CD4-positive, alpha-beta T cell (primary cell): ENCODE measurements around the gene TNS3. TPM values are rescaled to one million over a fixed set of nuclear protein-coding genes. Genes with fewer than 3 reads are reported as not detected.

Source experiments
- ATAC-seq: fragments of 200-7000 bp; cut with Tn5 transposase; one replicate; pipeline ENCODE4 v1.10.0; 2022; ENCODE audit warnings: mild to moderate bottlenecking; ENCODE audit not compliant: poor library complexity
- CTCF ChIA-PET: fragments of 350-600 bp; sonication (Branson Sonifier 250); formaldehyde crosslinking; loops from one replicate; lab custom pipeline; 2021; ENCODE audit warnings: antibody characterized with exemption, inconsistent platforms; lab: Charles Lee
- POLR2A ChIA-PET: fragments of 350-600 bp; sonication (Branson Sonifier 250); formaldehyde crosslinking; loops from one replicate; lab custom pipeline; 2021; ENCODE audit warnings: antibody characterized with exemption, inconsistent platforms; lab: Charles Lee
- DNase-seq, 14 experiments: peaks; one replicate each; pipeline ENCODE4 v3.0.0-alpha.2; 2013 to 2020; ENCODE audit warnings: mixed read lengths in 2 of 14
- H3K27ac ChIP-seq, 2 donors: one replicate each; pipeline versions ENCODE4 v1.5.1 to v1.7.0; 2013; ENCODE audit warnings: low read length in 2 of 2, low read depth in 1 of 2, mild to moderate bottlenecking in 1 of 2
- H3K27me3 ChIP-seq, 2 experiments: 1 replicate in 1 of 2; 2 replicates in 1 of 2; pipeline versions ENCODE4 v1.6.1 to v1.7.0; 2013; ENCODE audit warnings: low read length in 2 of 2, control low read depth in 1 of 2, mild to moderate bottlenecking in 1 of 2, moderate library complexity in 1 of 2; ENCODE audit not compliant: insufficient read depth in 2 of 2, control insufficient read depth in 1 of 2
- H3K36me3 ChIP-seq: one replicate; pipeline ENCODE4 v1.6.1; 2013; ENCODE audit warnings: low read length, control low read depth; ENCODE audit not compliant: insufficient read depth
- H3K4me1 ChIP-seq: one replicate; pipeline ENCODE4 v1.6.1; 2013; ENCODE audit warnings: low read length, control low read depth; ENCODE audit not compliant: insufficient read depth
- H3K4me3 ChIP-seq: one replicate; pipeline ENCODE4 v1.5.1; 2013; ENCODE audit warnings: mild to moderate bottlenecking, low read length, moderate library complexity
- H3K9me3 ChIP-seq, 2 experiments: 1 replicate in 1 of 2; 2 replicates in 1 of 2; pipeline versions ENCODE4 v1.6.1 to v1.7.0; 2013; ENCODE audit warnings: low read length in 2 of 2, mild to moderate bottlenecking in 2 of 2, control low read depth in 1 of 2, moderate library complexity in 1 of 2; ENCODE audit not compliant: control insufficient read depth in 1 of 2, insufficient read depth in 1 of 2
- H3K27ac Mint-ChIP-seq: one replicate; pipeline ENCODE4 v1.8.0; 2020; ENCODE audit warnings: mixed read lengths
- H3K27me3 Mint-ChIP-seq: one replicate; pipeline ENCODE4 v1.8.0; 2021; ENCODE audit warnings: mixed read lengths
- H3K36me3 Mint-ChIP-seq: one replicate; pipeline ENCODE4 v1.8.0; 2021; ENCODE audit warnings: low read depth, mixed read lengths
- H3K4me1 Mint-ChIP-seq: one replicate; pipeline ENCODE4 v1.8.0; 2021; ENCODE audit warnings: low read depth, mixed read lengths
- H3K4me3 Mint-ChIP-seq: one replicate; pipeline ENCODE4 v1.8.0; 2020; ENCODE audit warnings: mild to moderate bottlenecking, mixed read lengths
- H3K9me3 Mint-ChIP-seq: one replicate; pipeline ENCODE4 v1.8.0; 2020; ENCODE audit warnings: mixed read lengths
- intact Hi-C, 2 experiments: fragments of 100-400 bp; cut with DNase I in 1 of 2; cut with micrococcal nuclease in 1 of 2; formaldehyde crosslinking; loops; one replicate each; pipeline versions ENCODE4 v1.15.1 to v1.9.0; 2023 to 2025; cut with DNase I, micrococcal nuclease
- total RNA-seq, 174 experiments: library from RNA in 2 of 174; stranded (reverse) in 2 of 174; gene quantifications; one replicate each; pipeline ENCODE4 v1.2.3 and lab custom pipeline; 2021 to 2026
- TF ChIP-seq, protein P1 (sequence below): fragments of 200-600 bp; IDR thresholded peaks from one replicate; pipeline ENCODE4 v1.8.0; 2022; ENCODE audit warnings: antibody characterized with exemption, mild to moderate bottlenecking

TNS3 gene
- total RNA-seq, 2 experiments from 2014 or later: 0.16 to 0.47 TPM

DNA sequence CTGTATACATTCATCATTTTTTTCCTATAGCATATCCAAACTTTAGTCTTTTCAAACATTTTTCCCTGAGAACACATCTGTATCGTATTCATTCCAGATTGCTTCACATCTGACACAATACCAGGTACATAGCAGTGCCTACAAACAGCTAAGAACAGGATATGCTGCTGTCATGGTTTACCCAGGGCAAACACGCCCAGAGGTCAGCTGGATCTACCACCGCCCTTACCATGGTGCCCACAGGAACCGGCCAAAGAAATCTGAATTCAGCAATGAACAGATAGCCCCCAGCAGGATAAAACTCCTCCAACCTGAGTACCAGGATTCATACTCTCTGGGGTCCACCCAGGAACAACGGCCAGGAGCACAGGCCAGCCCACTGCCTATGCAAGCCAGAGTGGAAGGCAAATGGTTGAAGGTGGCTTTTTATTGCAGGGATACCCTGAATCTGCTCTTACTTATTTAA is 43.0 kb downstream of the TNS3 start:
- Mint-ChIP-seq H3K27ac (no peak overlapping the region), H3K36me3 (no peaks in the 10 kb centered on the region), H3K4me1 (no peaks in the 10 kb centered on the region), H3K27me3 (peaks cover 18% of the 10 kb centered on the region), H3K9me3 (no peaks in the 10 kb centered on the region), H3K4me3 (no peak overlapping the region)
- ChIA-PET CTCF (no interaction called here), POLR2A (no interaction called here)
- no peaks in the 10 kb centered on the region for H3K36me3 ChIP-seq
- H3K4me1 ChIP-seq: no peaks in the 10 kb centered on the region
- ATAC-seq: no peak
- intact Hi-C loops: no loop called here
- DNase-seq: no peak
- H3K4me3 ChIP-seq: no peak overlapping the region
- TF ChIP-seq, protein P1, sequence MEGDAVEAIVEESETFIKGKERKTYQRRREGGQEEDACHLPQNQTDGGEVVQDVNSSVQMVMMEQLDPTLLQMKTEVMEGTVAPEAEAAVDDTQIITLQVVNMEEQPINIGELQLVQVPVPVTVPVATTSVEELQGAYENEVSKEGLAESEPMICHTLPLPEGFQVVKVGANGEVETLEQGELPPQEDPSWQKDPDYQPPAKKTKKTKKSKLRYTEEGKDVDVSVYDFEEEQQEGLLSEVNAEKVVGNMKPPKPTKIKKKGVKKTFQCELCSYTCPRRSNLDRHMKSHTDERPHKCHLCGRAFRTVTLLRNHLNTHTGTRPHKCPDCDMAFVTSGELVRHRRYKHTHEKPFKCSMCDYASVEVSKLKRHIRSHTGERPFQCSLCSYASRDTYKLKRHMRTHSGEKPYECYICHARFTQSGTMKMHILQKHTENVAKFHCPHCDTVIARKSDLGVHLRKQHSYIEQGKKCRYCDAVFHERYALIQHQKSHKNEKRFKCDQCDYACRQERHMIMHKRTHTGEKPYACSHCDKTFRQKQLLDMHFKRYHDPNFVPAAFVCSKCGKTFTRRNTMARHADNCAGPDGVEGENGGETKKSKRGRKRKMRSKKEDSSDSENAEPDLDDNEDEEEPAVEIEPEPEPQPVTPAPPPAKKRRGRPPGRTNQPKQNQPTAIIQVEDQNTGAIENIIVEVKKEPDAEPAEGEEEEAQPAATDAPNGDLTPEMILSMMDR: no peak
- H3K9me3 ChIP-seq: peaks cover 0 to 15% of the 10 kb centered on the region in 2 experiments
- H3K27ac ChIP-seq: no peak overlapping the region
- no peaks in the 10 kb centered on the region for H3K27me3 ChIP-seq

- ChIA-PET POLR2A (no interaction called here), CTCF (no interaction called here)
- no peaks in the 10 kb centered on the region for H3K4me1 Mint-ChIP-seq
Observed at GRCh38 chr7:47537716-47538675, 43.9 kb downstream of the TNS3 start.

GRCh38 chr7:47536661-47537611 is 45.0 kb downstream of the TNS3 start:
- ATAC-seq: no peak
- no peak overlapping the region for H3K4me3 Mint-ChIP-seq
- Histone ChIP-seq H3K9me3 (peaks cover 0 to 20% of the 10 kb centered on the region in 2 experiments), H3K4me1 (no peaks in the 10 kb centered on the region), H3K4me3 (no peak overlapping the region), H3K27ac (no peak overlapping the region), H3K36me3 (no peaks in the 10 kb centered on the region), H3K27me3 (no peaks in the 10 kb centered on the region)
- POLR2A ChIA-PET: no interaction called here
- H3K4me1 Mint-ChIP-seq: no peaks in the 10 kb centered on the region
- CTCF ChIA-PET: no interaction called here
- intact Hi-C loops: no loop called here
- no peak overlapping the region for H3K27ac Mint-ChIP-seq
- H3K27me3 Mint-ChIP-seq: peaks cover 18% of the 10 kb centered on the region
- TF ChIP-seq, protein P1: no peak
- H3K36me3 Mint-ChIP-seq: no peaks in the 10 kb centered on the region
- no peaks in the 10 kb centered on the region for H3K9me3 Mint-ChIP-seq
- DNase-seq: no peak

More at GRCh38 chr7:47537716-47538675, 43.9 kb downstream of the TNS3 start:
- peaks cover 18% of the 10 kb centered on the region for H3K27me3 Mint-ChIP-seq
- no peaks in the 10 kb centered on the region for H3K36me3 Mint-ChIP-seq
- Histone ChIP-seq H3K4me1 (no peaks in the 10 kb centered on the region), H3K27ac (no peak overlapping the region), H3K27me3 (no peaks in the 10 kb centered on the region), H3K36me3 (no peaks in the 10 kb centered on the region), H3K4me3 (no peak overlapping the region), H3K9me3 (peaks cover 0 to 15% of the 10 kb centered on the region in 2 experiments)
- DNase-seq (no peak), ATAC-seq (no peak)
- no peak overlapping the region for H3K4me3 Mint-ChIP-seq
- H3K9me3 Mint-ChIP-seq: no peaks in the 10 kb centered on the region
- H3K27ac Mint-ChIP-seq: no peak overlapping the region
- intact Hi-C loops: no loop called here
- TF ChIP-seq, protein P1: no peak
